ENCODE results near the gene NRG2.

GRCh38 chr5:140075371-140075770 lies 32.3 kb upstream of the NRG2 start:
- TF ChIP-seq, protein P1, sequence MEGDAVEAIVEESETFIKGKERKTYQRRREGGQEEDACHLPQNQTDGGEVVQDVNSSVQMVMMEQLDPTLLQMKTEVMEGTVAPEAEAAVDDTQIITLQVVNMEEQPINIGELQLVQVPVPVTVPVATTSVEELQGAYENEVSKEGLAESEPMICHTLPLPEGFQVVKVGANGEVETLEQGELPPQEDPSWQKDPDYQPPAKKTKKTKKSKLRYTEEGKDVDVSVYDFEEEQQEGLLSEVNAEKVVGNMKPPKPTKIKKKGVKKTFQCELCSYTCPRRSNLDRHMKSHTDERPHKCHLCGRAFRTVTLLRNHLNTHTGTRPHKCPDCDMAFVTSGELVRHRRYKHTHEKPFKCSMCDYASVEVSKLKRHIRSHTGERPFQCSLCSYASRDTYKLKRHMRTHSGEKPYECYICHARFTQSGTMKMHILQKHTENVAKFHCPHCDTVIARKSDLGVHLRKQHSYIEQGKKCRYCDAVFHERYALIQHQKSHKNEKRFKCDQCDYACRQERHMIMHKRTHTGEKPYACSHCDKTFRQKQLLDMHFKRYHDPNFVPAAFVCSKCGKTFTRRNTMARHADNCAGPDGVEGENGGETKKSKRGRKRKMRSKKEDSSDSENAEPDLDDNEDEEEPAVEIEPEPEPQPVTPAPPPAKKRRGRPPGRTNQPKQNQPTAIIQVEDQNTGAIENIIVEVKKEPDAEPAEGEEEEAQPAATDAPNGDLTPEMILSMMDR (IDR thresholded peaks at IDR 0.05) = peak in 4 of 6 experiments; percentile 9 to 57 (median 33)
- TF ChIP-seq POLR2A (IDR thresholded peaks at IDR 0.05) = no peak

All from thyroid gland (tissue), 4 donors.